C4-2B (cell line): ENCODE results near the gene SNX24.

Experiments
- H3K27ac ChIP-seq: fragments of 450-650 bp; 2 replicates; pipeline ENCODE4 v1.5.1; 2017
- ZFX ChIP-seq: fragments of 450-650 bp; IDR thresholded peaks from 2 replicates; pipeline ENCODE4 v1.6.1; 2017
- TF ChIP-seq, protein P1 (sequence below): fragments of 450-650 bp; conservative IDR thresholded peaks from 2 replicates; pipeline ENCODE4 v1.5.1; 2017; ENCODE audit warnings: mild to moderate bottlenecking

The SNX24 gene

DNA sequence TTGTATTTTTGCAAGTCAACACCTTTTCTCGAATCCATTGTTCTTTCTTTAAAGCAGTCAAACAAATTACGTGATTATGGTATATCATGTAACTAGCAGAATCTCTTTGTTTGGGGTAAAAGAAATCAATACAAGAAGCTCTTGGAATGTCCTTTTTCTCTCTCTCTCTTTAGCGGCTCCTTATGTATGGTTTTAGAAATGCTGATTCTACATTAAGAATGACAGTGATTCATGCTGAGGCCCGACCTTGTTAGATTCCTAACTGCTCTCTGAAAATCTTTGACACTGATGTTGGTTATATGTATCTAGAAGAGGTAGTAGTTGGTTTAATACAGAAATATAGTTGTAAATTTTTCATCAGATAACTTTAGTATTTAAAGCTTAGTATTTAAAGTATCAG, 76.4 kb downstream of the SNX24 start:
- no peak overlapping the region for H3K27ac ChIP-seq
- TF ChIP-seq, protein P1, sequence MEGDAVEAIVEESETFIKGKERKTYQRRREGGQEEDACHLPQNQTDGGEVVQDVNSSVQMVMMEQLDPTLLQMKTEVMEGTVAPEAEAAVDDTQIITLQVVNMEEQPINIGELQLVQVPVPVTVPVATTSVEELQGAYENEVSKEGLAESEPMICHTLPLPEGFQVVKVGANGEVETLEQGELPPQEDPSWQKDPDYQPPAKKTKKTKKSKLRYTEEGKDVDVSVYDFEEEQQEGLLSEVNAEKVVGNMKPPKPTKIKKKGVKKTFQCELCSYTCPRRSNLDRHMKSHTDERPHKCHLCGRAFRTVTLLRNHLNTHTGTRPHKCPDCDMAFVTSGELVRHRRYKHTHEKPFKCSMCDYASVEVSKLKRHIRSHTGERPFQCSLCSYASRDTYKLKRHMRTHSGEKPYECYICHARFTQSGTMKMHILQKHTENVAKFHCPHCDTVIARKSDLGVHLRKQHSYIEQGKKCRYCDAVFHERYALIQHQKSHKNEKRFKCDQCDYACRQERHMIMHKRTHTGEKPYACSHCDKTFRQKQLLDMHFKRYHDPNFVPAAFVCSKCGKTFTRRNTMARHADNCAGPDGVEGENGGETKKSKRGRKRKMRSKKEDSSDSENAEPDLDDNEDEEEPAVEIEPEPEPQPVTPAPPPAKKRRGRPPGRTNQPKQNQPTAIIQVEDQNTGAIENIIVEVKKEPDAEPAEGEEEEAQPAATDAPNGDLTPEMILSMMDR, result no peak
- no peak for TF ChIP-seq ZFX

DNA sequence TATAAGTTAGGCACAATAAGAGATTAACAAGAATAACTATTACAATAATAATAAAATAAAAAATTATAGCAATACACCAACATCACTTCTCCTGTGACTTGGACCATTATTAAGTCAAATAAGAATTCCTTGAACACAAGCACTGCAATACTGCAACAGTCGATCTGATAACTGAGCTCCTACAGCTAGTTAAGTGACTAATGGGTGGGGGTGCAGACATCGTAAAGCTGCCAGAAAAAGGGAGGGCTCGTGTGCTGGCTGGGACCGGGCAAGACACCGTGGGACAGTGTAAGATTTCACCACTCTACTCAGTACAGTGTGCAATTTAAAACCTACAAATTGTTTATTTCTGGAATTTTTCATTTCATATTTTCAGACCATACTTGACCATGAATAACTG, 78.8 kb downstream of the SNX24 start:
- H3K27ac ChIP-seq, result no peak overlapping the region
- no peak for TF ChIP-seq ZFX
- TF ChIP-seq, protein P1, result no peak

DNA sequence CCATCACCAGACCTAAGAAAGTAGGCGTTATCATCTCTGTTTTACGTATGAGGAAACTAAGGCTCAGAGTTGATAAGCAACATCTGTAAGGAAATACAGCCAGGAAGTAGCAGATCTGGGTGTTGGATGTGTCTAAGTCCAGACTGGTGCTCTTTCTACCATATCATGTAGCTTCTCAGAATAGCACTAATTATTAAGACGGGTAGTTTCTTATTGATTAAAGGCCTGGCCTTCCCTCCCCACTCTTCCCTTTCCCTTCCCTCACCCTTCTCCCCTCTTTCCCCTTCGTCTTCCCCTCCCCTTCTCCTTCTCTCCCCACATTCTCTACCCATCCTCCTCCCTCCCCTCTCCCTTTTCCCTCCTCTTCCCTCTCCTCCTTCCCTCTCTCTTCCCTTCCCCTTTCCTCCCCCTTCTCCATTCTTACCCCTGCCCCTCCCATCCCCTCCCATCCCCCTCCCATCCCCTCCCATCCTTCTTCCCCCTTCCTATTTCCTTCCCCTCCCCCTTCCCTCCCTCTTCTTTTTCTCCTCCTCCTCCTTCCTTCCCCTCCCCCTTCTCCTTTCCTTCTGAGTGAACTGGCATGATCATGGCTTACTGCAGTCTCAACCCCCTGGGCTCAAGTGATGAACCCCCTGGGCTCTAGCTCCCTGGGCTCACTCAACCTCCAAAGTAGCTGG, 79.4 kb downstream of the SNX24 start:
- no peak overlapping the region for H3K27ac ChIP-seq
- no peak for TF ChIP-seq ZFX
- TF ChIP-seq, protein P1, result no peak

- TF ChIP-seq ZFX, result no peak
- TF ChIP-seq, protein P1, result no peak
- no peak overlapping the region for H3K27ac ChIP-seq
Observed at GRCh38 chr5:122929001-122929400, 83.6 kb downstream of the SNX24 start.

GRCh38 chr5:122929980-122930379, 84.6 kb downstream of the SNX24 start:
- H3K27ac ChIP-seq, result no peak overlapping the region
- no peak for TF ChIP-seq ZFX
- TF ChIP-seq, protein P1, result no peak

DNA sequence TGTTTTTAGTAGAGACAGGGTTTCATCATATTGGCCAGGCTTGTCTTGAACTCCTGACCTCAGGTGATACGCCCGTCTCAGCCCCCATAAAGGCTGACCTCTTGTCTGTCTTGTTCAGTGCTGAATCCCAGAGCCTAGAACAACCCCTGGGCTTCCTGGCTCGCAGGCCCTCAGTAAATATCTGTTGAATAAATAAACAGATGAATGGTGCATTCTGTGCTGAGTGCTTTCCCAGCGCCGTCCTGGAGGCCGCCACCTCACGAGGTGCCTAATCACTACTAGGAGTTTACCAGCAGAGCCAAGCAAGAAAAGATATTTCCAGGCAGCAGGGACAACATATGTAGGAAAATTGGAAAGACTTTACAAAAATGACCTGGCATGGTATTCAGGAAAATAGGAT, 88.5 kb downstream of the SNX24 start:
- no peak overlapping the region for H3K27ac ChIP-seq
- TF ChIP-seq, protein P1, result no peak
- no peak for TF ChIP-seq ZFX

DNA sequence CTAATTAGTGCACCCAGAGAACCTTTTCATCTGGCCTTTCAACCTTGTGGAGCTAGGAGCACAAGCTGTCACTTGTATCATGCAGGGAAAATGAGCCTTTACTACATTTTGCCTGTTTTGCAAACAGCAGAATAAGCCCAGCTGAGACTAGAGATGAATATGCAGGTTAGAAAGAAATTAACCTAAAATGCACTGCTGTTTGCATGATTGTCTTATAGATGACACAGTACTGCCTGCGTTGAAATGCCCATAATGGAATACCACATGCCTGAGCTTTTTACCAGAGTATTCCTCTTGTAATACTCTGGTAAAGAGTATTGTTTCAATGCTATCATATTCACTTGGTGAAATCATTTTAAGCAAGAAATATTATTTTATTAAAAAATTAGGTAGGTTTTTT, 90.7 kb downstream of the SNX24 start:
- no peak overlapping the region for H3K27ac ChIP-seq
- TF ChIP-seq, protein P1, result no peak
- TF ChIP-seq ZFX, result no peak
